ENCODE measurements around the gene SEMA5A.

- TF ChIP-seq CTCF (IDR thresholded peaks at IDR 0.05) = no peak
- no peak for TF ChIP-seq POLR2A (IDR thresholded peaks at IDR 0.05)
These were observed 104.3 kb downstream of the SEMA5A start for GRCh38 chr5:9441610-9442009.

Measured in lower leg skin (tissue), 3 donors.